Activated T-cell treated with anti-CD3 and anti-CD28 coated beads for 24 hours (primary cell): ENCODE data around the gene PCGF5.
"Not testable (repeated sequence)": the region's sequence is repeated elsewhere in the genome, so short reads cannot be mapped to it uniquely, and the experiment has no call there.

ENCODE experiments used
- DNase-seq: peaks from one replicate; pipeline ENCODE4 v3.0.0-alpha.2; 2020; ENCODE audit warnings: low read depth

Gene PCGF5

DNA sequence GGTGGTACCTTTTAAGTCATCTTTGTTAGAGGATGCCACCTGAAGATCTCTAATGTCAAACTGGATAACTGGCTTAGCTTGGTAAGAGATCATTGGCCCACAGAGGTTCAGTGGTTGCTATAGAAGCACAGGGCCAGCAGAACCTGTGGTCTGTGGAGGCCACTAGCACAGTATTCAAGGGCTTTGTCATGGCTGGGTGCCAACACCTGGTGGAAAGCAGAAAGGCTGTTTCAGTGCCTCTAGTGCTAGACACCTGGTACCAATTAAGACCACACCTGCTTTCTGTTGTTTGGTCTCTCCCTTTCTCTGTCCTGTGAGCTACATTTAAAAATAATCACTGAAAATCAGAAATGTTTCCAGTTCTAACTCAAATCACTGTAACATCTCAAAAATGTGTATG lies 10.0 kb upstream of the PCGF5 start:
- no peak for DNase-seq

DNA sequence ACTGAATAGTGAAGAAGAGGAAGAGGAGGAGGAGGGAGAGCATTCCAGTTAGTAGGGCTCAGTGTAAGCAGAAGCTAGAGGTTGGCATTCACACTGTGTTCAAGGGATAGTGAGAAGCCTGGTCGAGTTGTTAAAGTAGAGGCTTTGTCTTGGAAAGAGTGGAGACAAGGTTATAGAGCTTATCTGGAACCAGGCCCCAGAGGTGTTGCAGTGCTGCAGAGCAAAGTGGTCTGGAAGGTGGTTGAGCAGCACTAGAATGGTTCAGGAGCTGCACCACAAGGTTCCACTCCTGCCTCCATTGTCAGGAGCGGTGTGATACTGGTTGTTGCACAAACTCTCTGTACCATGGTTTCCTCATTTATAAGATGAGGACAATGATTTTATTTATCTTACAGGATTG lies 8.8 kb upstream of the PCGF5 start:
- DNase-seq = no peak

DNA sequence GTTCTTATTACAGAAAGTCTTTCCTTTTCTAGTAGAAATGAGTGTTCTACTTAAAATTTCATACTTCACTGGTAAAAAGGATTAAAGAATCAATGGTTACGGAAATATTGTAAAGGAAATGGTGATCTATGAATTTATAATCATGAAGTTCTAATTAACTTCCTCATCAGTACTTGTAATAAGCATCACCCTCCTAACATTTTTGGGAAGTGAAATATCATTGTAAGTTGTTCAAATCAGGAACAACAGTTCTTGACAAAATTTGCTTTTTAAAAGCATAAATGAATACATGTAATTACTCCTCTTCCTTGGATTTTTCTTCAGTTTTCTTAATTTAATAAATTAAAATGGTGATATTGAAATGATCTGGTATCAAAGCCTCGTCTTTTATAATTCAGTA lies 5.6 kb upstream of the PCGF5 start:
- DNase-seq = no peak

DNA sequence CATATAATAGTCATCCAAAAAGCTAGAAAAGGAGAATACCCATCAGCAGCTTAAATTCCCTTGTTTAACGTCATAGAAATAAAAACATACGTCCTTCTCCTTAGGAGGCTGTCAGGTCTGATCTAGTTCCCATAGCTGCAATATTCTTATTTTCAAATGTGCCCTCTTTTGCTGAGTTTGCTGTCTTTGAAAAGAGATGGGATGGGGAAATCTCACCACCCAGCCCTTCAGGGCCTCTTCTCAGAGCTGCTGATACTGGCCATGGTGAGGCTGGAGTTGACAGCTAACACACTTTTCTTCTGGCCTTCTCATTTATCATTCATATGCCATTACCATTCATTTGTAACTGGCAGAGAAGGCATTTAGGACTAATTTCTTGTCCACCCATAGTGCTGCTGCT lies 5.1 kb upstream of the PCGF5 start:
- no peak for DNase-seq

DNA sequence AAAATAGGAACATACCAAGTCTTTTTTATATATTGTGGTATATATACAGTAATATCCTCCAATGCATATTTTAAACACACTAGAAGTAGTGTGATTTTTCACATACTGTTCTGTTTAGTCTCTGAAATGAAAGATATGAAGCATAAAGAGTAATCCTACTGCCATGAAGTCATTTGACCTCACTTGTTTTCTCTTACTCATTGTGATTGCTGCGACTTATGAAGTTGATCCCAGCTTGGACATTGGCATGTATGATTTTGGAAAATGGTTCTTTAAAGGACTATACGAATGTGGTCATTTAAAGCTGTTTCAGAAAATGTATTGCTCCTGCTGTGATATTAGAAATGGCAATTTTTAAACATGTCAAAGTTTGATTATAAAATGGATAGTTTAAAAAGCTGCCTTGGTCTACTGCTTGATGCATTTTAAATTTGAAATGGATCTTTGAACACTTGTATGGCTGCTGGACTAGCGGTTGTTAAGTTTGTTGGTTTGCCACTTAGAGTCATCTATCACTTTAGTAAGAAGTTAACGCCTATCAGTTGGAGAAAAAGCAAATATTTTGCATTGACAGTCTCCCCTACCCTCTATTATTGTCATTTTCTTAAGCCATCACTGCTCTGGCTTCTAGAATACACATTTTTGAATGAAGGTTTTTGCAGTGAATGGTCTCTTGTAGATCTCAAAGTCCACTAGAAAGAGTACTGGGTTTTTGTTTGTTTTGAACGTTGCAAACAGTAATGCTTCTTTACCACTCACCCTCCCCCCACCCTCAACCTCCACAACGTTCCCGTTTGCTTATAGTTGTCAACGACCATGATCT lies 881 bp upstream of the PCGF5 start:
- no peak for DNase-seq

DNA sequence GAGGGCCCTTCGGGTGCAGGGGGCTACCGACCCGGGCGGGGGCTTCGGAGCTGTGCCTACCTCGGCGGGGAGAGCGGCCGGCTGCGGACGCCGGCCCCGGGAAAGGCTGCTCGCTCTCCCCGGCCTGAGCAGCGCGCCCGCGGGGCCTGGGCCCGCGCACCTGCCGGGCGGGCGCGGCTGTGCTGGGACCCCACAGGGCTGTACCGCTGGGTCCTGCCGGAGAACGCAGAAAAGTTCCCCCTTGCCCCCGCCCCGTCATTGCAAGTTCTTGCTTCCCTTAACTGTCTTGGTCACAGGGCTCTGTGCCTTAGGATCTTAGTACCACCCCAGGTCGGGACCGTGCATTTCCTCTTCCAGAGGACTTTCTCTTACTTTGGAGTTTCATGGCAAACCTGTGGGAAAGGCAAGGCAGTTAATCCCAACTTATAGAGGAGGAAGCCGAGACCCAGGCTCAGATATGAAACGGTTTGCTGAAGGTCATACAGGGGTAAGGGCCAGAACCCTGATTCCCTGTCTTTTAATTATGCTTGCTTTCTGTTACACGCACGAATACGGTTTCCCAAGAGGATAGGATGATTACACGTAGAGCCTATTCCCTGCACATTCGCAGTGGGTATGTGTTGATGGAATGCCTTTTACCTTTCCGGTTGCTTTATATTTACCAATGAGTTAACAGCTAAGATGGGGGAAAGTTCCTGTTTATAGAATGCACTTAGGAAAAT lies 652 bp downstream of the PCGF5 start:
- no peak for DNase-seq

DNA sequence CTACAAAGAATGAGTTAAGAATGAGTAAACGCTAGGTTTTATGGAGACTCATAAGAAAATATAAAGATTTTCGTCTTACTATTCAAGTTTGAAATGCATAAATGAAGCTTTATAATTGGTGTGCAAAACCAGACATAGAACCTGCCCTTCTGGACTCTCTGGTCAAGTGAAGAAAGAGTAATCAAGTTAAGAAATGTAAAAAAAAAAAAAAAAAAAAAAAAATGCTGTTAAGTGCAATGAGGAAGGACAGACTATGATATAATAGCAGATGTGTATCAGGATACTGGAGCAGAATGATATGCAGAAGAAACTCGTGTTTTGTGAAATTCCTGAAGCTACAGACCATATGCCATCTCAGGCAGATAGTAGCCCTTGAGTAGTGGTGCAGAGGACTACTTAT lies 5.6 kb downstream of the PCGF5 start:
- no peak for DNase-seq

DNA sequence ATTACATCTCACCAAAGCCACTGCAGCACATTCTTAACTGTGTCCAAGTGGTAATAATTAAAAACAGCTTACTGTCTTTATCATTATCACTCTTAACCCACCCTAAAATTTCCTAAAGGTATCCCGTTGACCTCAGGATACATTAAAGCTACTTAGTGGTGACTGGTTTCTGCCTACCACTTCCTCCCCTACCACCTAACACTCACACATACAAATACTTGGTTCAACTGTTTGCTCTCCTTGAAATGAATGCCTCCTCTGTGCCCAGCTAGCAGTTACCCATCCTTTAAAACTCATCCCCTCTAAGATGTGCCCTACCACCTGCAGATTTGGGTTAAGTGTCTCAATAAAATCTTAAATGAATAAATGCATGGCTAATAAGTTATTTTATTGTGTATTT lies 7.1 kb downstream of the PCGF5 start:
- DNase-seq = no peak

DNA sequence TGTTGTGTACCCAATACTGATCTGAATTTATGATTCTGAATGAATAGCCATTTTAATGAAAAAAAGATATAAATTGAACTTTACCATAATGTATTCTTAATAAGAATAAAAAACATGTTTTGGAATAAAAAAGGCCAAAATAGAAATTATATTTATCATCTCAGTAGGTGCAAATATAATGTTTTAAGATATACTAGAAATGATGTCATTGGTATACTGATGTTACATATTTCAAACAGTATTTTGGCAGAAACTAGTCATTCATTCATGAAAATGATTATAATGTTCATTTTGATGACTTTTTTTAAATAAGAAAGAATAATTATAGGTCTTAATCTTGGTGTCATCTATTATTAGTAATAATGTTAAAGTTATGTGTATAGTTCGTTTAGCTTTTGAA lies 9.2 kb downstream of the PCGF5 start:
- no peak for DNase-seq

DNA sequence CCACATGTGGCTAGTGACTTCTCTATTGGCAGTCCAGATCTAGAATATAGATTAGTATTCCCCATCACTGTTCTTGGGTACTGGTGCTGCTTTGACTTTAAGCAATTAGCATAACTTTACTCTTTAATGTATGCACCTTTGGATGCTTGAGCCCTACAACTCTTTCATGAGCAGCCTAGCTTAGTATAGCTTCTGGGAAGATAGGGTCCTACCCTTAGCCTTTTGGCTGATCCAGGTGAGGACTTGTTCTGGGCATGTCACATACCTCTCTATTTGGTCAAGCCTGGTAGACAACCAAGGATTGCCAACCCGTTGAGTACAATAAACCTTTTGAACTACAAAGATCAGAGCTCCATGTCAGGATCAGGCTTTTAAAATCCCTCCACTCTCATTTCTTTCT lies 17.7 kb downstream of the PCGF5 start:
- DNase-seq = no peak

DNA sequence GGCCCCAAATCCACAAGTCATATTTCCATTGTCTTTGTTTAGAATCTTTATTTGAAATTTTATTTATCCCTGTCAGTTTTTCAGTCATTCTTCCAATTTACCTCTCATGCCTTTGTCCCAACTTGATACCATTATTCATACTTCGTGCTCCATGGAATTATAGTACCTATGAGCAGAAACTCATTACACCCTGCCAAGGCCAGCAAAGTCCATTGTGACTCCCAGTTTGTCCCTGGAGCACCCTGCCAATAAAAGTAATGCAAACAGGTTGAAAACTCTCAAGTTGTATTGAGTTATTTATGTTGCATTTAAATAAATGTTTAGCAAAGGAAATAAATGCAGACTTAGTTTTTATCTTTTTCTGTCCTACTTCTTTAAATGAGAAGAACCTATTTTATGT lies 19.3 kb downstream of the PCGF5 start:
- DNase-seq = no peak

DNA sequence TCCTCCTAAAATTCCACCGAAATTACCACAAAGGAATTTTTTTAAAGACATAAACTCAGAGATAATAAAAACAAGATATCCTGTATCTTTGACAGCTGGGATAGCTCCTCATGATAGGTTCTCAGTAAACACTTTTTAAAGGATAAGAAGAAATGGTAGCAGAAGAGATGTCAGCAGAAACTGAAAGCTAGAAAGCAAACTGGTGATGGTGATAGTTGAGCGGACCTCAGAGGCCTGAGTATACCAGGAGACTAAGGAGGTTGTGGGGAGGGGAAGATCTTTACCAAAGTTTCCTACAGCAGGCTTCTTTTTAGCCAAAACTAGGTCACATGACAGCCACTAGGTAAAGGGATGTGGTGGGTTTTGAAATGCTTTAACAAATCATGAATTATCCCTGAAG lies 22.5 kb downstream of the PCGF5 start:
- no peak for DNase-seq

DNA sequence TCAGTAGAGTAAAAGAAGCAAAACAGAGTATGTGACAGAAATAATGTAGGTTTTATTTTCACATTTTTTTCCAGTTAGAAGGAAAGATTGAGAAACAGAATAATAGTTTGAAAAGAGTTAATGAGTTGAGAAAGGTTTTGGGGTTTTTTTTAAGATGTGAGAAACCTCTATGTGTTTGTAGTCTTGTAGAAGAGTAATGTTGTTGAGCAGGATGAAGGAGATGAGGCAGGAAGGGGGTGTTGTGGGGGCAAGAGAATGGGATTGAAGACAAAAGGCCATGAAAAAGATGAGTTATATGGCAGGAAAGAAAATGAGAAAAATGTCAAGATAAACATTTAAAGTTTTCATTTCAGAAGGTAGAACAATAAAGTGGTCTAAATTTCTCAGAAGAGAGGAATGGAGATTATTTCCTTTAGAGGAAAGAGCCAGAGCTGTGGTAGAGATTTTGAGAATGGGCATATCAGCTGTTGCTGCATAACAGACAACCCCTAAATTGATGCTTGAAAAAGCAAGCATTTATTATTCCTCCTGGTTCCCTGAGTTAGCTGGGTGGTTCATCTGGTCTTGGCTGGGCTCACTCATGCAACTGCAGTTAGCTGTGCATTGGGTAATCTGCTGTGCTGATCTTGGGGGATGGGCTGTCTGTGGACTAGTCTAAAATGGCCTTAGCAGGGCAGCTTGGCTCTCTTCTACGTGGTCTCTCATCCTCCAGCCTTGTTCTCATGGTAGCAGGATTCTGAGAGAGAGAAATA lies 27.1 kb downstream of the PCGF5 start:
- DNase-seq = no peak

DNA sequence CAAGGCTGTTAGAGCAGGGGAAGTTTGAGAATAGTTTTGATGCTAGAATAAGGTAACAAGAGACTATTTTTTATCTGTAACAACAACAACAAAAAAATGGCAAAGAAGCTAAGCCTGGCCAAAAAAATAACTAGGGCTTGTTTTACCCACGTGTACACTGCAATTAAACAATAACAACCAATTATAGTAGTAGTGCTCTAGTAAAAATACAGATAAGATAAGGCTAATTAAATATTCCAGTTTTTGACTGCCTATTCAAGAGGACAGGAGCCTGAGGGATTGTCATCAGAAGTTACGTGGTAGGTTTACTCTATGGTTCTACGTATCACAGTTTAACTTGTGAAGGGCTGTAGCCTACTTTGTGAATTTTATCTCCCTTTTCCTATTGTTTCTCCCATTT lies 29.2 kb downstream of the PCGF5 start:
- no peak for DNase-seq

DNA sequence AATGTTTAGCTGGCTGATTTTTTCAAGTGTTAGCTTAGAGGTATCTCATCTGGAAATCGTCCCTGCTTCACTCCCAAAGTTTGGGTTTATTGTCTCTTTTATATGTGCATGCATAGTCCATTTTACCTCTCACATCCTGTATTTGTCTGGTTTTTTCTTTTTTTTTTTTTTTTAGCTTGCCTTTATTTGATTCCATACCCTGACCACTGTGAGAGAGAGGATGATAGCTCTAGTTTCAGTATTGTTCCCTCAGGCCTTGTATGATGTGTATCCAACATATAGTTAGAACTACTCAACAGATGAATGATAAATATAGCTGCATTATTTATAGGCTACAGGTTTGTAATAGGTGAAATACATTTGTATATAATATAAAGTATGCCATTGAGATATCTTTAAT lies 29.9 kb downstream of the PCGF5 start:
- no peak for DNase-seq

DNA sequence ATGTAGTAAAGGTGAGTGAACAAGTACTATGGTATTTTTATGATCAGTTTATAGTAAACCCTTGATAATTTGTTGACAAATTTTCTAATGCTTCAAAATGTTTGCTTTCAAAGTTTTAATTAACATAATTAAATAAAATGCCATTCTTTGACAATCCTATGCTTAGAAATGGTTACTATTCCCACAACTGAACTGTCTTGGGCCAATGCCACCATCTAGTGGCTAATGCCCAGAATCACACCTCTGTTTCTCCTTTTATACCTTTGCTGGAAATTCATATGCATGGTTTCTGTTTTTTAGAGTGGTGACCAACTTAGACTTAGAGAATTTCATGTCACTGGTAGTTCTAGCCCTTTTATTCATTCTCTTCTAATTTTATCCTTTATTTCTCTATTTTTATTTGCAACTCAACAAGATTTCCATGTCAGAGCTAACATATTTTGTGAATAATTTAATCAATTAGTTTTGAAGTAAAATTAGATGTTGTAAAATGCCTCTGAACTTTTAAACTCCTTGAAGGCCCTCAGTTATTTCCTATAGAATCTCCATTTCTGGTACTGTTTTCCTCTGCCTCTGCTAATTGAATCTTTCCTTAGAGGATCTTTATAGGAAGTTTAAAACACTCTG lies 31.1 kb downstream of the PCGF5 start:
- peak; percentile 48 for DNase-seq

DNA sequence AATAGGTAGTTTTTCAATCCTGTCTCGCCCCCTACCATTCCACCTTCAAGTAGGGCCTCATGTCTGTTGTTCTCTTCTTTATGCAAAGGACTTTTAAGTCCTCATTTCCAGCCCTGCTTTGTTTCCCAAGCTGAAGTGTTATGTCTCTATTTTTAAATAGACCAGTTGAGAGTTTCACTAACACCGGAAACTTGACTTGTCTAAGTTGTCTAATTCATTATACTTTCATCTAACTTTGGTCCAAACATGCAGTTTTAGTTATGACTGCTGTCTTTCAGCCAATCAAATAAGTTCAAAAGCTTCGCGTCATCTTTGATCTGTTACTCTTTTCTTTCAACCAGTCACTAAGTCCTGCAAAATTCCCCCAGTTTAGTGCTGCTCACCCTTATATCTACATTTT lies 32.8 kb downstream of the PCGF5 start:
- DNase-seq = no peak

DNA sequence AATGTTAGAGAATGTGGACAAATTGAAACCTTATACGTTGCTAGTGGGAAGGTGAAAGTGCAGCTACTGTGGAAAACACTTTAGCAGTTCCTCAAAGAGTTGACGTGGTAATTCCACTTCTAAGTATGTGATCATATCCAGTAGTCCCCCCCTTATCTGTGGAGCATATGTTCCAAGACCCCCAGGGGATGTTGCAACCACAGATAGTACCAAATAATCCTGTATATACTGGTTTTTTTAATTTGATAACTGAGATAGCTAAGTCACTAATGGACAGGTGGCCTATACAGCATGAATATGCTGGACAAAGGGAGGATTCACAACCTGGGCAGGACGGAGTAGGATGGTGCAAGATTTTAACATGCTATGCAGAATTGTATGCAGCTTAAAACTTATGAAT lies 36.8 kb downstream of the PCGF5 start:
- DNase-seq = no peak

DNA sequence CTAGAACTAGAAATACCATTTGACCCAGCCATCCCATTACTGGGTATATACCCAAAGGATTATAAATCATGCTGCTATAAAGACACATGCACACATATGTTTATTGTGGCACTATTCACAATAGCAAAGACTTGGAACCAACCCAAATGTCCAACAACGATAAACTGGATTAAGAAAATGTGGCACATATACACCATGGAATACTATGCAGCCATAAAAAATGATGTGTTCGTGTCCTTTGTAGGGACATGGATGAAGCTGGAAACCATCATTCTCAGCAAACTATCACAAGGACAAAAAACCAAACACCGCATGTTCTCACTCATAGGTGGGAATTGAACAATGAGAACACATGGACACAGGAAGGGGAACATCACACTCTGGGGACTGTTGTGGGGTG lies 40.0 kb downstream of the PCGF5 start:
- not testable (repeated sequence) for DNase-seq

DNA sequence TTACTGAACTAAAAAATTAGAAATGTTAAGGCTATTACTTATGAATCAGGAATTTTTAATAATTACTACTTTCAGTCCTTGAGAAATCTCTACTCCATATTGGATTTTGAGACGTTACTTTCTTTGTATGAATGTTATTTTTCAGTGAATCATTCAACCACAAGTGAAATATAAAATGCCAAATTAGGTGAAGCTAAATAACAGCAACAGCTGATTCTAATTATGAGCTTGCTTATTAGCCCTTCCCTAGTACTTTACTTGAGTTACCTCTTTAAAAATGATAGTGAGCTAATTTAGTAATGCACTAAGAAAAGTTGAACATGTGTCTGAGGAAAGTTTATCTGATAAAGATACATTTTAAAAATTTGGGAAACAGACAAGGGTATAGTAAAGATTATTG lies 51.4 kb downstream of the PCGF5 start:
- DNase-seq = no peak

DNA sequence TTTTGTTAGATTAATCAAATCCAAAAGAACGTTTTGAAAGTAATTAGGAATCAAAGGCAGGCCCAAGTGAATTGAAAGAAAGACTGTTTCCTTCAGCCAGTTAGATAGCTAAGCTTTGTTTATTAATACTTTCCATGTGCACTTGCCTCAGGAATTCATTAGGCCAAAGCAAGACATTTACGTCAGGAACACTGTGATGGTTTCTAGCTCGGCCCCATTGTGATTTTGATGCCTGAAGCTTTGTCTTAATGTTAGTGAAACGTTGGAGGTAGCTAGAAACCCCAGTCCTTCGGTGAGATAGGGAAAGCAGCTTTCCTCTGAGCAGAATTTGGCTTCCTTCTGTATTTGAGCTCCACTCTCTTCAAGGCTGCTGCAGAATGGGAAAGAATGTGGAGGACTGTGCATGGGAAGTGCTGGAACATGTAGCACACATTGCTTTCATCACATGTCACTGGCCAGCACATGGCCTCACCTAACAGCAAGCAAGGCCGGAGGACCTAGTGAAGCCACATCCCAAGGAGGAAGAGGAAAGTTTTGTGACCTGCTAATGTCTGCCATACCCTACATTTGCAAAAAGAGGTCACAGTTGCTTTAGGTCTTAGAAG lies 64.1 kb downstream of the PCGF5 start:
- DNase-seq = no peak

DNA sequence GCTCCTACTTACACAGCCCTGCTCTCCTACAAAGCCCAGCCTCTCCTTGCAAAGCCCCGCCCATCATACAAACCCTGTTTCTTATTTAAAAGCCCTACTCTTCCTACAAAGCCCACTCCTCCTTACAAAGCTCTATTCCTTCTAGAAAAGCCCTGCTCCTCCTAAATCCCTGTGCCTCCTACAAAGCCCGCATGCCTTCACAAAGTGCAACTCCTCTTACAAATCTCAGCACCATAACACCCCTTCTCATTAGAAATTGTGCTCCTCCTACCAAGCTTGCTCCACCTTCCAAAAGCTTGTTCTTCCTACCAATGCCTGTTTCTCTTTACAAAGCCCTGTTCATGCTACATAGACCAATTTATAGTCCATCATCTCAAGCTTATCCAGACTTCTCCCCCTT lies 66.1 kb downstream of the PCGF5 start:
- no peak for DNase-seq
